CD4-positive, alpha-beta T cell (primary cell): Measurements from ENCODE around the gene IQGAP2. TPM values are rescaled to one million over a fixed set of nuclear protein-coding genes. Genes with fewer than 3 reads are reported as not detected.

Experiments
- ATAC-seq: fragments of 200-7000 bp; cut with Tn5 transposase; one replicate; pipeline ENCODE4 v1.10.0; 2022; ENCODE audit warnings: mild to moderate bottlenecking; ENCODE audit not compliant: poor library complexity
- CTCF ChIA-PET: fragments of 350-600 bp; sonication (Branson Sonifier 250); formaldehyde crosslinking; loops from one replicate; lab custom pipeline; 2021; ENCODE audit warnings: antibody characterized with exemption, inconsistent platforms; lab: Charles Lee
- POLR2A ChIA-PET: fragments of 350-600 bp; sonication (Branson Sonifier 250); formaldehyde crosslinking; loops from one replicate; lab custom pipeline; 2021; ENCODE audit warnings: antibody characterized with exemption, inconsistent platforms; lab: Charles Lee
- DNase-seq, 14 experiments: peaks; one replicate each; pipeline ENCODE4 v3.0.0-alpha.2; 2013 to 2020; ENCODE audit warnings: mixed read lengths in 2 of 14
- H3K27ac ChIP-seq, 2 donors: one replicate each; pipeline versions ENCODE4 v1.5.1 to v1.7.0; 2013; ENCODE audit warnings: low read length in 2 of 2, low read depth in 1 of 2, mild to moderate bottlenecking in 1 of 2
- H3K27me3 ChIP-seq, 2 experiments: 1 replicate in 1 of 2; 2 replicates in 1 of 2; pipeline versions ENCODE4 v1.6.1 to v1.7.0; 2013; ENCODE audit warnings: low read length in 2 of 2, control low read depth in 1 of 2, mild to moderate bottlenecking in 1 of 2, moderate library complexity in 1 of 2; ENCODE audit not compliant: insufficient read depth in 2 of 2, control insufficient read depth in 1 of 2
- H3K36me3 ChIP-seq: one replicate; pipeline ENCODE4 v1.6.1; 2013; ENCODE audit warnings: low read length, control low read depth; ENCODE audit not compliant: insufficient read depth
- H3K4me1 ChIP-seq: one replicate; pipeline ENCODE4 v1.6.1; 2013; ENCODE audit warnings: low read length, control low read depth; ENCODE audit not compliant: insufficient read depth
- H3K4me3 ChIP-seq: one replicate; pipeline ENCODE4 v1.5.1; 2013; ENCODE audit warnings: mild to moderate bottlenecking, low read length, moderate library complexity
- H3K9me3 ChIP-seq, 2 experiments: 1 replicate in 1 of 2; 2 replicates in 1 of 2; pipeline versions ENCODE4 v1.6.1 to v1.7.0; 2013; ENCODE audit warnings: low read length in 2 of 2, mild to moderate bottlenecking in 2 of 2, control low read depth in 1 of 2, moderate library complexity in 1 of 2; ENCODE audit not compliant: control insufficient read depth in 1 of 2, insufficient read depth in 1 of 2
- H3K27ac Mint-ChIP-seq: one replicate; pipeline ENCODE4 v1.8.0; 2020; ENCODE audit warnings: mixed read lengths
- H3K27me3 Mint-ChIP-seq: one replicate; pipeline ENCODE4 v1.8.0; 2021; ENCODE audit warnings: mixed read lengths
- H3K36me3 Mint-ChIP-seq: one replicate; pipeline ENCODE4 v1.8.0; 2021; ENCODE audit warnings: low read depth, mixed read lengths
- H3K4me1 Mint-ChIP-seq: one replicate; pipeline ENCODE4 v1.8.0; 2021; ENCODE audit warnings: low read depth, mixed read lengths
- H3K4me3 Mint-ChIP-seq: one replicate; pipeline ENCODE4 v1.8.0; 2020; ENCODE audit warnings: mild to moderate bottlenecking, mixed read lengths
- H3K9me3 Mint-ChIP-seq: one replicate; pipeline ENCODE4 v1.8.0; 2020; ENCODE audit warnings: mixed read lengths
- CTCF ChIP-seq: fragments of 200-600 bp; IDR thresholded peaks from one replicate; pipeline ENCODE4 v1.8.0; 2022; ENCODE audit warnings: antibody characterized with exemption, mild to moderate bottlenecking
- intact Hi-C, 2 experiments: fragments of 100-400 bp; cut with DNase I in 1 of 2; cut with micrococcal nuclease in 1 of 2; formaldehyde crosslinking; loops; one replicate each; pipeline versions ENCODE4 v1.15.1 to v1.9.0; 2023 to 2025; cut with DNase I, micrococcal nuclease
- total RNA-seq, 174 experiments: library from RNA in 2 of 174; stranded (reverse) in 2 of 174; gene quantifications; one replicate each; pipeline ENCODE4 v1.2.3 and lab custom pipeline; 2021 to 2026

IQGAP2 gene
- total RNA-seq, 2 experiments from 2014 or later: 58.8 TPM

- no peak for ATAC-seq
- no peak overlapping the region for H3K4me3 ChIP-seq
- Mint-ChIP-seq H3K4me3 (no peak overlapping the region), H3K27ac (no peak overlapping the region), H3K4me1 (no peaks in the 10 kb centered on the region), H3K36me3 (peaks cover 90% of the 10 kb centered on the region), H3K27me3 (no peaks in the 10 kb centered on the region), H3K9me3 (no peaks in the 10 kb centered on the region)
- intact Hi-C loops: no loop called here
- CTCF ChIA-PET: no interaction called here
- H3K27ac ChIP-seq: no peak overlapping the region
- POLR2A ChIA-PET: no interaction called here
- H3K27me3 ChIP-seq: no peaks in the 10 kb centered on the region
- no peaks in the 10 kb centered on the region for H3K4me1 ChIP-seq
- no peak for TF ChIP-seq CTCF
- DNase-seq: no peak
- peaks cover 63% of the 10 kb centered on the region for H3K36me3 ChIP-seq
- H3K9me3 ChIP-seq: no peaks in the 10 kb centered on the region
These were observed 279.3 kb downstream of the IQGAP2 start for GRCh38 chr5:76682387-76682786.

- Histone ChIP-seq H3K36me3 (peaks cover 56% of the 10 kb centered on the region), H3K27me3 (no peaks in the 10 kb centered on the region), H3K4me1 (no peaks in the 10 kb centered on the region), H3K4me3 (no peak overlapping the region), H3K27ac (no peak overlapping the region), H3K9me3 (no peaks in the 10 kb centered on the region)
- ATAC-seq (no peak), DNase-seq (no peak)
- ChIA-PET POLR2A (interaction anchor here (0.7 kb wide), 1 partner anchor 22 kb away, joined by 3 read pairs; no protein-coding TSS in a partner anchor), CTCF (no interaction called here)
- no peak for TF ChIP-seq CTCF
- H3K4me1 Mint-ChIP-seq: no peaks in the 10 kb centered on the region
- no peaks in the 10 kb centered on the region for H3K9me3 Mint-ChIP-seq
- H3K27me3 Mint-ChIP-seq: no peaks in the 10 kb centered on the region
- intact Hi-C loops: no loop called here
- no peak overlapping the region for H3K27ac Mint-ChIP-seq
- peaks cover 88% of the 10 kb centered on the region for H3K36me3 Mint-ChIP-seq
- no peak overlapping the region for H3K4me3 Mint-ChIP-seq
These were observed 281.0 kb downstream of the IQGAP2 start for GRCh38 chr5:76683816-76684731.

- no peaks in the 10 kb centered on the region for H3K9me3 Mint-ChIP-seq
- no peak for TF ChIP-seq CTCF
- H3K4me1 Mint-ChIP-seq: no peaks in the 10 kb centered on the region
- H3K4me3 ChIP-seq: no peak overlapping the region
- no peak overlapping the region for H3K27ac Mint-ChIP-seq
- no peaks in the 10 kb centered on the region for H3K9me3 ChIP-seq
- POLR2A ChIA-PET: no interaction called here
- no peak overlapping the region for H3K4me3 Mint-ChIP-seq
- CTCF ChIA-PET: no interaction called here
- H3K27me3 ChIP-seq: no peaks in the 10 kb centered on the region
- ATAC-seq: no peak
- intact Hi-C loops: no loop called here
- no peak overlapping the region for H3K27ac ChIP-seq
- peaks cover 86% of the 10 kb centered on the region for H3K36me3 Mint-ChIP-seq
- no peaks in the 10 kb centered on the region for H3K27me3 Mint-ChIP-seq
- DNase-seq: no peak
- no peaks in the 10 kb centered on the region for H3K4me1 ChIP-seq
- peaks cover 60% of the 10 kb centered on the region for H3K36me3 ChIP-seq
These were observed 281.9 kb downstream of the IQGAP2 start for GRCh38 chr5:76684756-76685519.
